Memory B cell (primary cell): ENCODE data around the gene FBXO27.
"Not testable (repeated sequence)": the region's sequence is repeated elsewhere in the genome, so short reads cannot be mapped to it uniquely, and the experiment has no call there.

Source experiments
- ATAC-seq: fragments of 150-1000 bp; cut with Tn5 transposase; 2 replicates; pipeline ENCODE4 v1.10.0; 2021; ENCODE audit warnings: low read depth, mild to moderate bottlenecking, moderate library complexity
- DNase-seq, 2 donors: peaks; one replicate each; pipeline ENCODE4 v3.0.0; 2022; ENCODE audit warnings: low spot score in 2 of 2
- H3K27ac Mint-ChIP-seq: one replicate; pipeline ENCODE4 v1.8.0; 2022; ENCODE audit warnings: mild to moderate bottlenecking, moderate library complexity, mixed read lengths
- H3K27me3 Mint-ChIP-seq: one replicate; pipeline ENCODE4 v1.8.0; 2022; ENCODE audit warnings: mixed read lengths
- H3K36me3 Mint-ChIP-seq: one replicate; pipeline ENCODE4 v1.8.0; 2022; ENCODE audit warnings: mild to moderate bottlenecking, mixed read lengths
- H3K4me1 Mint-ChIP-seq: one replicate; pipeline ENCODE4 v1.8.0; 2022; ENCODE audit warnings: mixed read lengths
- H3K4me3 Mint-ChIP-seq: one replicate; pipeline ENCODE4 v1.8.0; 2022; ENCODE audit warnings: mild to moderate bottlenecking, moderate library complexity, mixed read lengths
- H3K9me3 Mint-ChIP-seq: one replicate; pipeline ENCODE4 v1.8.0; 2022; ENCODE audit warnings: mixed read lengths

Gene FBXO27

GRCh38 chr19:39032063-39032918, at the start of gene FBXO27:
FBXO27 (minus strand) TSS chr19:39032549; CDS start chr19:39032227, 322 bp downstream.
- Mint-ChIP-seq H3K4me3 (peak within 1 kb of the TSS; percentile 83), H3K9me3 (peaks cover 2% of the 10 kb centered on the region), H3K4me1 (peaks cover 6% of the 10 kb centered on the region), H3K36me3 (peaks cover 2% of the 10 kb centered on the region), H3K27me3 (peaks cover 11% of the 10 kb centered on the region), H3K27ac (no peak within 1 kb of the TSS)
- DNase-seq: peak in 1 of 2 donors; percentile 11
- no peak for ATAC-seq

- H3K4me1 Mint-ChIP-seq: peaks cover 3% of the 10 kb centered on the region
- ATAC-seq (no peak), DNase-seq (no peak)
- no peaks in the 10 kb centered on the region for H3K36me3 Mint-ChIP-seq
- no peak overlapping the region for H3K27ac Mint-ChIP-seq
- peaks cover 31% of the 10 kb centered on the region for H3K27me3 Mint-ChIP-seq
- no peak overlapping the region for H3K4me3 Mint-ChIP-seq
- no peaks in the 10 kb centered on the region for H3K9me3 Mint-ChIP-seq
Measured at GRCh38 chr19:39080431-39080830, 48.1 kb upstream of the FBXO27 start.

- peaks cover 5% of the 10 kb centered on the region for H3K4me1 Mint-ChIP-seq
Measured at GRCh38 chr19:39078436-39079200, 46.3 kb upstream of the FBXO27 start.

GRCh38 chr19:39077323-39077722, 45.0 kb upstream of the FBXO27 start:
- no peak overlapping the region for H3K4me3 Mint-ChIP-seq
- H3K4me1 Mint-ChIP-seq: peaks cover 4% of the 10 kb centered on the region
- no peaks in the 10 kb centered on the region for H3K36me3 Mint-ChIP-seq
- H3K27me3 Mint-ChIP-seq: peaks cover 19% of the 10 kb centered on the region
- no peaks in the 10 kb centered on the region for H3K9me3 Mint-ChIP-seq
- no peak for DNase-seq
- H3K27ac Mint-ChIP-seq: no peak overlapping the region
- no peak for ATAC-seq

More at GRCh38 chr19:39078436-39079200, 46.3 kb upstream of the FBXO27 start:
- Mint-ChIP-seq H3K27me3 (peaks cover 18% of the 10 kb centered on the region), H3K9me3 (no peaks in the 10 kb centered on the region), H3K36me3 (no peaks in the 10 kb centered on the region), H3K27ac (no peak overlapping the region), H3K4me3 (no peak overlapping the region)
- ATAC-seq (no peak), DNase-seq (no peak)

GRCh38 chr19:39074942-39075341, 42.6 kb upstream of the FBXO27 start:
- H3K9me3 Mint-ChIP-seq: no peaks in the 10 kb centered on the region
- no peak overlapping the region for H3K4me3 Mint-ChIP-seq
- no peaks in the 10 kb centered on the region for H3K36me3 Mint-ChIP-seq
- ATAC-seq: no peak
- peaks cover 22% of the 10 kb centered on the region for H3K27me3 Mint-ChIP-seq
- H3K27ac Mint-ChIP-seq: no peak overlapping the region
- H3K4me1 Mint-ChIP-seq: peaks cover 4% of the 10 kb centered on the region
- no peak for DNase-seq

- DNase-seq (no peak), ATAC-seq (no peak)
- H3K36me3 Mint-ChIP-seq: no peaks in the 10 kb centered on the region
- H3K4me1 Mint-ChIP-seq: peaks cover 4% of the 10 kb centered on the region
- peaks cover 24% of the 10 kb centered on the region for H3K27me3 Mint-ChIP-seq
- no peak overlapping the region for H3K4me3 Mint-ChIP-seq
- no peaks in the 10 kb centered on the region for H3K9me3 Mint-ChIP-seq
- no peak overlapping the region for H3K27ac Mint-ChIP-seq
Measured at GRCh38 chr19:39074205-39074692, 41.9 kb upstream of the FBXO27 start.

- DNase-seq (no peak), ATAC-seq (no peak)
- Mint-ChIP-seq H3K36me3 (peaks cover 2% of the 10 kb centered on the region), H3K4me3 (no peak overlapping the region), H3K9me3 (no peaks in the 10 kb centered on the region), H3K4me1 (peaks cover 4% of the 10 kb centered on the region), H3K27ac (no peak overlapping the region), H3K27me3 (peaks cover 18% of the 10 kb centered on the region)
Measured at GRCh38 chr19:39070888-39071287, 38.5 kb upstream of the FBXO27 start.

GRCh38 chr19:39068259-39068658, 35.9 kb upstream of the FBXO27 start:
- not testable (repeated sequence) for DNase-seq, H3K9me3 Mint-ChIP-seq, H3K36me3 Mint-ChIP-seq, H3K4me1 Mint-ChIP-seq, H3K4me3 Mint-ChIP-seq, H3K27ac Mint-ChIP-seq, ATAC-seq
- peaks cover 18% of the 10 kb centered on the region for H3K27me3 Mint-ChIP-seq

- Mint-ChIP-seq H3K4me1 (no peaks in the 10 kb centered on the region), H3K9me3 (no peaks in the 10 kb centered on the region), H3K27ac (no peak overlapping the region), H3K27me3 (peaks cover 16% of the 10 kb centered on the region), H3K4me3 (no peak overlapping the region), H3K36me3 (peaks cover 2% of the 10 kb centered on the region)
- ATAC-seq: no peak
- no peak for DNase-seq
Measured at GRCh38 chr19:39067104-39067503, 34.8 kb upstream of the FBXO27 start.

- Mint-ChIP-seq H3K9me3 (no peaks in the 10 kb centered on the region), H3K4me3 (no peak overlapping the region), H3K36me3 (peaks cover 4% of the 10 kb centered on the region), H3K27ac (no peak overlapping the region), H3K27me3 (peaks cover 18% of the 10 kb centered on the region), H3K4me1 (peaks cover 2% of the 10 kb centered on the region)
- no peak for ATAC-seq
- no peak for DNase-seq
Measured at GRCh38 chr19:39065928-39066327, 33.6 kb upstream of the FBXO27 start.

GRCh38 chr19:39064405-39064804, 32.1 kb upstream of the FBXO27 start:
- no peak for ATAC-seq
- DNase-seq: no peak
- Mint-ChIP-seq H3K4me3 (no peak overlapping the region), H3K27me3 (peaks cover 12% of the 10 kb centered on the region), H3K27ac (no peak overlapping the region), H3K36me3 (peaks cover 4% of the 10 kb centered on the region), H3K4me1 (peaks cover 2% of the 10 kb centered on the region), H3K9me3 (peaks cover under 1% of the 10 kb centered on the region)

GRCh38 chr19:39060171-39060570, 27.8 kb upstream of the FBXO27 start:
- Mint-ChIP-seq H3K4me1 (peaks cover 2% of the 10 kb centered on the region), H3K27ac (no peak overlapping the region), H3K9me3 (peaks cover 7% of the 10 kb centered on the region), H3K27me3 (peaks cover 10% of the 10 kb centered on the region), H3K36me3 (peaks cover 2% of the 10 kb centered on the region), H3K4me3 (no peak overlapping the region)
- DNase-seq (no peak), ATAC-seq (no peak)

- H3K27ac Mint-ChIP-seq: no peak overlapping the region
- peaks cover 9% of the 10 kb centered on the region for H3K9me3 Mint-ChIP-seq
- H3K27me3 Mint-ChIP-seq: peaks cover 12% of the 10 kb centered on the region
- no peak overlapping the region for H3K4me3 Mint-ChIP-seq
- peaks cover 2% of the 10 kb centered on the region for H3K36me3 Mint-ChIP-seq
- ATAC-seq (no peak), DNase-seq (no peak)
- H3K4me1 Mint-ChIP-seq: peaks cover 2% of the 10 kb centered on the region
Measured at GRCh38 chr19:39059302-39059701, 27.0 kb upstream of the FBXO27 start.

GRCh38 chr19:39057615-39058014, 25.3 kb upstream of the FBXO27 start:
- no peak for ATAC-seq
- DNase-seq: no peak
- peaks cover 9% of the 10 kb centered on the region for H3K9me3 Mint-ChIP-seq
- H3K4me1 Mint-ChIP-seq: peaks cover 2% of the 10 kb centered on the region
- H3K36me3 Mint-ChIP-seq: peaks cover 2% of the 10 kb centered on the region
- peaks cover 16% of the 10 kb centered on the region for H3K27me3 Mint-ChIP-seq
- H3K4me3 Mint-ChIP-seq: no peak overlapping the region
- H3K27ac Mint-ChIP-seq: no peak overlapping the region
